SKM-1 (cell line): ENCODE data around the gene GOLM1.

Experiments
- DNase-seq: peaks from one replicate; lab custom pipeline; 2025; ENCODE audit not compliant: unreplicated experiment; lab: John Stamatoyannopoulos, UW

Gene GOLM1

DNA sequence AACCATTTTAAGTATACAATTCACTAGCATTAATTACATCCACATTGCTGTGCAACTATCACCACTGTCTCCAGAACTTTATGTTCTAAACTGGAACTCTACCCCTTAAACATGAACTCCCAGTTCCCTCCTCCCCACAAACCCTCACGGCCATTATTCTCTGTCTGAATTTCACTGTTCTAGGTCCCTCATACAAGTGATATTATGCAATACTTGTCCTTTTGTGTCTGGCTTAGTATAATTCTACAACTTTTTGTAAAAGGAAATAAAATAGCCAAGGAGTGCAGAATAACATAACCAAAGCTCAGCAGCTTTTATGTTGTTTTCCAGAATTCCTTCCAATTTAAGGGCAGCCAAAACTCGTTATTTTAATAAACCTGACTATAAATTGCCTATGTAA, 105.2 kb downstream of the GOLM1 start:
- no peak for DNase-seq

DNA sequence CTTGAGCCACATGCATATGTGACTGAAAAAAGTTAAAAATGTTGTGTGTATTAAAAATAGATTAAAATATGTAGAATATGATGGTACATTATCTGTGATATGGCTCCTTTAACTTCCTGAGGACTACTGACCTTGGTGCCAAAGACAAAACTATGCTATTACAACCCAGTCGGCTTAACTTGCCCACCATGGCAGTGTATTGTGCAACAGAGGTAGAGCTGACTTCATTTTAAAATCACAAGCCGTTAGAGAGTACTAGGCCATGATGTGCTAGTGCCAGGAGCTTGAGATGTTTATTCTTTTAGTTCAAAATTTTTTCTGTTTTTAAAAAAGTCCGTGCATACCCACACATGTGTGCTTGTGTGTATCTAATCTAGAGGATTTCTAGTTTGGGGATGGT, 112.1 kb downstream of the GOLM1 start:
- no peak for DNase-seq

DNA sequence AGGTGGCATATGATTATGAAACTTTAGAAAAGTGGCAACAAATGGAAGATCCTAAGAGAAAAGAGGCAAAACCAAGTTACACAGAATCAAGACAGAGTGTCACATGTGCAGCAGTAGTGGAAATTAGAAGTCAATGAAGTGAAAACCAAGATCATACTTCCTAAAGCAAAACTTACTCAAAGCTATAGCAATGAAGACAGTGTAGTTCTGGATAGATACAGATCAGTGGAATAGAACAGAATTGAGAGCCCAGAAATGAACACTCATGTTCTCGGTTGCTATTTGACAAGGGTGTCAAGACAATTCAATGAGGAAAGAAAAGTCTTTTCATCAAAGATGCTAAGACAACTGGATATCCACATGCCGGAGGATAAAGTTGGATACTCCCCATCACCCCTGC, 114.9 kb downstream of the GOLM1 start:
- DNase-seq: no peak

GRCh38 chr9:85981369-85981768, 118.0 kb downstream of the GOLM1 start:
- DNase-seq: no peak

GRCh38 chr9:85978496-85978895, 120.9 kb downstream of the GOLM1 start:
- no peak for DNase-seq
